ENCODE data around the gene CRYZ. TPM values are rescaled to one million over a fixed set of nuclear protein-coding genes. Genes with fewer than 3 reads are reported as not detected.

CRYZ gene
- total and polyA plus RNA-seq, 10 of the 15 experiments (the other 5 are each of a cell fraction or from before 2014, with no cell fraction given): 53.4 to 194 (median 79.8) TPM

- TF ChIP-seq IRF3 (IDR thresholded peaks at IDR 0.05) (no peak), SUZ12 (IDR thresholded peaks at IDR 0.05; ENCODE audit: unreplicated experiment) (no peak), SIX5 (IDR thresholded peaks at IDR 0.05; ENCODE audit: low read depth, low read length, severe bottlenecking) (no peak), RCOR1 (conservative IDR thresholded peaks at IDR 0.05; ENCODE audit: low read depth, low read length) (no peak), EED (IDR thresholded peaks at IDR 0.05; ENCODE audit: low read depth) (no peak), SMARCA5 (IDR thresholded peaks at IDR 0.05) (peak; percentile 83; the same call in 1 of the 2 replicates), GABPA (IDR thresholded peaks at IDR 0.05; ENCODE audit: low read depth) (0 out of 2 replicates have a peak, but pooled peaks have one; percentile 9), SMC3 (IDR thresholded peaks at IDR 0.05; ENCODE audit: borderline replicate concordance, low read length) (peak; percentile 48; the same call in 1 of the 2 replicates), NBN (IDR thresholded peaks at IDR 0.05) (no peak), CUX1 (IDR thresholded peaks at IDR 0.05; ENCODE audit: insufficient replicate concordance, low read depth, low read length) (no peak), FOXK2 (IDR thresholded peaks at IDR 0.05) (no peak), YBX1 (IDR thresholded peaks at IDR 0.05) (no peak), NFYA (IDR thresholded peaks at IDR 0.05; ENCODE audit: borderline replicate concordance, low read depth, low read length) (no peak), ELK1 (IDR thresholded peaks at IDR 0.05; ENCODE audit: low read depth, low read length) (no peak), ATF2 (IDR thresholded peaks at IDR 0.05; ENCODE audit: low read length) (0 out of 2 replicates have a peak, but pooled peaks have one; percentile 29), ZNF687 (IDR thresholded peaks at IDR 0.05) (no peak)
Observed at GRCh38 chr1:74733604-74734484, 994 bp upstream of the CRYZ start (continued).

Data from GM12878 (cell line).